ENCODE measurements around the gene TMEM63C.

- TF ChIP-seq CTCF (IDR thresholded peaks at IDR 0.05; ENCODE audit: low read depth, low read length) (no peak), EZH2phosphoT487 (IDR thresholded peaks at IDR 0.05; ENCODE audit: low read depth) (no peak)
Measured at GRCh38 chr14:77259025-77259715, 77.6 kb downstream of the TMEM63C start.
